ENCODE results near the gene PISD.

- TF ChIP-seq CTCF (IDR thresholded peaks at IDR 0.05; ENCODE audit: low read depth, low read length) (no peak), POLR2A (IDR thresholded peaks at IDR 0.05; ENCODE audit: extremely low read depth, insufficient read length) (no peak)
Measured at GRCh38 chr22:31627223-31627731, 34.7 kb downstream of the PISD start.

Data from NB4 (cell line).